HT1080 (cell line): Measurements from ENCODE around the gene SLC16A2. TPM values are rescaled to one million over a fixed set of nuclear protein-coding genes. Genes with fewer than 3 reads are reported as not detected.
A peak's percentile ranks its signal among the peaks of the same experiment; 100 is the strongest.

Experiments used
- DNase-seq: peaks from one replicate; pipeline ENCODE4 v3.0.0-alpha.2; 2015; ENCODE audit warnings: low read depth
- small RNA-seq: library from RNA; depleted of rRNA; stranded (forward); fragments of <200 nt; gene quantifications from one replicate; pipeline ENCODE3, GENCODE V24; 2014
- total RNA-seq: library from RNA; depleted of rRNA; stranded (reverse); fragments of >200 nt; shearing (Covaris generic); gene quantifications from 2 replicates; pipeline ENCODE4 v1.2.3, GENCODE V29; 2014; rRNA removed

Gene SLC16A2
- total RNA-seq, 1 experiment from 2014 or later: 9.2 TPM

GRCh38 chrX:74535408-74536151 lies 114.3 kb downstream of the SLC16A2 start:
- DNase-seq: peak; percentile 68

GRCh38 chrX:74536152-74536831 lies 115.0 kb downstream of the SLC16A2 start:
- DNase-seq: peak; percentile 90

- no peak for DNase-seq
These were observed 115.6 kb downstream of the SLC16A2 start for GRCh38 chrX:74536832-74537371.

- DNase-seq: no peak
These were observed 119.4 kb downstream of the SLC16A2 start for GRCh38 chrX:74540635-74541249.

GRCh38 chrX:74545880-74546523 lies 124.7 kb downstream of the SLC16A2 start:
- no peak for DNase-seq

- DNase-seq: no peak
These were observed 125.7 kb downstream of the SLC16A2 start for GRCh38 chrX:74546984-74547383.

GRCh38 chrX:74550295-74550802 lies 129.1 kb downstream of the SLC16A2 start:
- DNase-seq: peak; percentile 77

GRCh38 chrX:74551934-74552333 lies 130.6 kb downstream of the SLC16A2 start:
- no peak for DNase-seq

- no peak for DNase-seq
These were observed 136.1 kb downstream of the SLC16A2 start for GRCh38 chrX:74557378-74557777.

GRCh38 chrX:74578137-74578536 lies 156.8 kb downstream of the SLC16A2 start:
- no peak for DNase-seq

- DNase-seq: no peak
These were observed 158.4 kb downstream of the SLC16A2 start for GRCh38 chrX:74579597-74580198.

Small RNA genes within 50 kb of the gene (small RNA-seq; reads per million reads assigned to genes)
- gene RN7SL790P: not detected

Other genes with a start within 250 kb of the SLC16A2 start
- gene ZCCHC13, start 117.3 kb upstream of the SLC16A2 start, total RNA-seq: not detected in 2 replicates
- gene RLIM, start 193.1 kb downstream of the SLC16A2 start, total RNA-seq: 37.7 and 39.8 TPM in 2 replicates